ENCODE data around the gene CPED1.
A peak's percentile ranks its signal among the peaks of the same experiment; 100 is the strongest.
"Not testable (repeated sequence)": the region's sequence is repeated elsewhere in the genome, so short reads cannot be mapped to it uniquely, and the experiment has no call there.

Gene CPED1

GRCh38 chr7:121073463-121074099 lies 85.1 kb downstream of the CPED1 start:
- DNase-seq = no peak

DNA sequence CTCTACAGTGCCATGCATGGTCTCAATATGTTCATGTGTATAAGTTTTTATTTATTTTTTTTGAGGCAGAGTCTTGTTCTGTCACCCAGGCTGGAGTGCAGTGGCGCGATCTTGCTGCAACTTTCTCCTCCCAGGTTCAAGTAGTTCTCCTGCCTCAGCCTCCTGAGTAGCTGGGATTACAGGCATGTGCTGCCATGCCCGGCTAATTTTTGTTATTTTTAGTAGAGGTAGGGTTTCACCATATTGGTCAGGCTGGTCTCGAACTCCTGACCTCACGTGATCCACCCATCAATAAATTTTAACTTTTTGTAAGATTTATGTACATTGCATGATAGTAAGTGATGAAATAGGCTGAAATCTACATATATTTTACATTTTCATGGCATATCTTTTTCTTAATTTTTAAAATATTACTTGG lies 86.9 kb downstream of the CPED1 start:
- DNase-seq = not testable (repeated sequence)

- no peak for DNase-seq
These were observed 87.4 kb downstream of the CPED1 start for GRCh38 chr7:121075952-121076349.

GRCh38 chr7:121076350-121077164 lies 88.0 kb downstream of the CPED1 start:
- DNase-seq = no peak

DNA sequence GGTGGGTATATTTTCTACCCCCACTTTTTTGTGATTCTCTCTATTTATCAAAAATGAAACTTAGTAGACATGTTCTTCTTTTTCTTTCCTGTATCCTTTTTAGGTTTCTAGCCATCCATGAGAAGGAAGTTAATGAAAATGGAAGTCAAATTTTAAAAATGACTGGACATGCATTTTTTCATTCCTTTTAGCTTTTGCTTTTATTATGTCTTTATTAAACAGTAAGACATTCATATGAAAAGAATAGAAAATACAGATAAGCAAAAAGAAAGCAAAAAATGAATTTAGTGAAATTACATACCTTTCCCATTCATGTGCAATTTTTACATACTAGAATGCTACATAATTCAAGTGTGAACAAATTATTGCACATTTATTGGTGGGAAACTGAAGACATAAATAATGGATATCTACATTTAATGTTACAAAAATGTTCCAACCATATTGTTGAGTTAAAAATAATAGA lies 88.7 kb downstream of the CPED1 start:
- DNase-seq = no peak

GRCh38 chr7:121078701-121079227 lies 90.3 kb downstream of the CPED1 start:
- no peak for DNase-seq

DNA sequence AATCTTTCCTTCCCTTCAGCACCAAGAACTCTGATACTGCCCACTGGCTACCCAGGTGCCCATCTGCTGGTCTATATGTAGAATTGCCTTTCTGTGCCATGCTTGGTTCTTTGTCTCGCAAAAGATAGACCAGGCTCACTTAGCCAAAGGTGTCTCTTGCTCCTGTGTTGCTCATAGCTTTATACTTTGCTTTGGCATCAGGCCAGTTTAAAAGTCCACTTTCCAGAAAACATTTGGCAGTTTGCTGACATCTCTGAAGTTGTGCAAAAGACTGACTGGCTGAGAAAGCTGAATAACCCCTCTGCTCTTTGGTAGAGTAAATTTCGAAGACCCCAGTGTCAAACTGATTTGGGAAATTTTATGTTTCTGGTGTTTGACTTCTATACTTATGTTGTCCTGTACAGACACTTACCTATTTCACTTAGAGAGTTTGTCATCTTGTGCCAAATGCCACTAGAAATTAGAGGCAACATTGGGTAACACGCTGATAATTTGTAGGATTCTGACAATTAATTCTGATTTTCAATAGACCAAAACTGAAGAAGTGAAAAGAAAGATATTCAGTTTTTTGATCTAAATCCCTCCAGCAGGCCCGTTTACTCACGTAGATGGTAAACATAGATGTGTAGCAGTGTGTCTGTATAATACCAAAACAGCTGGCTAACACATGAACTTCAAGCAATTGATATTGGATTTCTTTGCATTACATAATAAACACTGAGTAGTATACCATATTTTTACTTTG lies 91.1 kb downstream of the CPED1 start:
- no peak for DNase-seq

DNA sequence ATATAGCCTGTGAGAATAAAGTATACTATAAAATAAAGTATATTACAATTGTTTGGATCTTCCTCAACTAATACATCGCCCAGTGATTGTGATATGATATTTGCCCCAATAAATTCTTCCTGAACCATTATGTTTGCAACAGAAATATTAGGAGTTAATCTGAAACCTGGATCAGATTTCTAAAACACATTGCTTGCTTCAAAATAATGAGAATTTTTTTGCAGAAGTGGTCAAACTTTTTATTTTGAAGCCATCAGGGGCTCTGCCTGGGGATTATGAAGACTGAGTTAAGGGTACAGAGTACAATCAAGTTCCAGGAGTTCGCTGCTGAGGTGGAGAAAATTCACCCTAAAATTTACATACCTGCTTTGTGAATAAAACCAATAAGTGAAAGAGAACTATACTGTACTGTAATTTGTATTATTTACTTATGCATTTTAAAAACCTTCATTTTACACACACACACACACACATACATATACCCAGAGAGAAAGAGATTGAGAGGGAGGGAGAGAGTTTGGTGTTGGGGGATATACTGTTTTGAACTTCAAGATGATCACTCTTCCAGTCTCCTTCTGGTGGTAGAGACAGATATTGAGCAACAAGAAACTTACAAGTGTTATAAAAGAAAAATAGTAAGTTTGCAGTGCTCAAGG lies 91.9 kb downstream of the CPED1 start:
- no peak for DNase-seq

GRCh38 chr7:121080913-121081326 lies 92.4 kb downstream of the CPED1 start:
- DNase-seq = no peak

GRCh38 chr7:121081327-121081936 lies 92.9 kb downstream of the CPED1 start:
- peak; percentile 76 to 94 for DNase-seq

GRCh38 chr7:121082400-121083101 lies 94.0 kb downstream of the CPED1 start:
- no peak for DNase-seq

DNA sequence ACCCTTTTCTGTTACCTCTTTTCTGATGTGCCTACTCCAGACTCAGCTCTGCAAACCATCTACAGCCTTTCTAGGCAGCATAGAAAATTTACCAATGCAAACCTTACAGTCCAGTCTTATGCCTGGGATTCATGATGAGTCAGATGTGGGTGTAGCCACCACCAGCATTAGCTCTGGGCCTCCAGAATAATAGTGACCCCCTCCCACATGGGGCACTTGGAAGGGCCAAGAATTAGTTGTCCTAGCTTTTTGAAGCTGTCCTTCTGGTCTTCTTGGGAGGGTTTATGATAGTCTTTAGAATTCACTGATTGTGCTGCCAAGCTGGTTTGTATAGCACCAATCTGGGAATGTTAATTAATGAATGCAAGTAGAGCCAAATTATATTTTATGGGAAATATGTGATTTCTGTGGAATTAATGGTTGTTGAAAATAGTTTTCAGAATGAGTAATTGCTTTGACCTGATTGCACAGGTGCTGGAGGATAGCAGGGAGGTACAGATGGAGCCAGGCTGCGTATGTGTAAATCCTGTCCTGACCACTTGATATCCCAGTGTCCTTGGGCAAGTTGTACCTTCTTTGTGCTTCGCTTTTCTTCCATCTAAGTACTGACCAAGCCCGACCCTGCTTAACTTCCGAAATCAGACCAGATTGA lies 94.8 kb downstream of the CPED1 start:
- peak in 1 of 2 donors; percentile 41 for DNase-seq

DNA sequence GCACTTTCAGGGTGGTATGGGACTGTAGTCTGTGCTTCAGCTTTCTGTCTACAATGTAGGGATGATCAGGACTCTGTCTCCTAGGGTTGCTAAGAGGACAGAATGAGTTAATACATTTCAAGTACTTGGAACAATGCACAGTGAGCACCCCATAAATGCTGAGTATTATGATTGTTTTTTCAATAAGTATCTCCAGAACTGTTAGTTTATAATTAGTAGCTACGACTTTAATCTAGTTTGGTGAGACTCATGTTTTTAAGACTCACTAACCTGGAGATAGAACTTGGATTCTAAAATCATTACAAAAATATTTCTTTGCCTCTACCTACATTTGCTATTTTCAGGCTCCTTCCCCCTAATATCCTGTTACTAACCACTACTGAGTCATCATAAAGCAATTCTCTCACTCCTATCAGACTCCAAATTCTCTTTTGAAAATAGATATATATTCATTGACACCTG lies 95.3 kb downstream of the CPED1 start:
- DNase-seq = no peak

- DNase-seq = no peak
These were observed 95.7 kb downstream of the CPED1 start for GRCh38 chr7:121084256-121084655.

DNA sequence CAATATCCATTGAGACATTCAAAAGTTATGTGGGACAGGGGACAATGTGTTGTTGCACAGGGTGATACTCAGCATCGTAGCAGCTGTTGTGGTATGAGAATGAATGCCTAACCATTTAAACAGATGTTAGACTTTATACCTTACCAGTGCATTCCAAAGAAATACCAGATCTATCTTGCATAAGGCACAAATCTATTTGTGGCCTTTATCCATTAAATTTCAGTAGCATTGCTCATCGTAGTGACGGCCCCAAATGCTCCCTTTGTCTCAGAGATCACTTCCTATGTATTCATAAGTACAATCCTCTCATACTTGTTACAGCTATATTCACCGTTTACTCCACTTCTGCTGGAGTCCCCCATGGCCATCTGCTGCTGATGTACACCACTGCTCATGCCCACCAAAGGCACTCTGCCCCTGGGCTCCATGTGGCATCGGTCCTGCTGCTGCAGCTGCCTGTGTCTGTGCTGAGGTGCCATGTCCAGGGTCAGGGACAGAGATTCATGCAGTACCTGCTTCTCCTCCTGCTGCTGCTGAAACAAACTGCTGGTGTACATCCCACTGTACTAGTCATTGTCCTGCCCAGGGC lies 96.3 kb downstream of the CPED1 start:
- no peak for DNase-seq

DNA sequence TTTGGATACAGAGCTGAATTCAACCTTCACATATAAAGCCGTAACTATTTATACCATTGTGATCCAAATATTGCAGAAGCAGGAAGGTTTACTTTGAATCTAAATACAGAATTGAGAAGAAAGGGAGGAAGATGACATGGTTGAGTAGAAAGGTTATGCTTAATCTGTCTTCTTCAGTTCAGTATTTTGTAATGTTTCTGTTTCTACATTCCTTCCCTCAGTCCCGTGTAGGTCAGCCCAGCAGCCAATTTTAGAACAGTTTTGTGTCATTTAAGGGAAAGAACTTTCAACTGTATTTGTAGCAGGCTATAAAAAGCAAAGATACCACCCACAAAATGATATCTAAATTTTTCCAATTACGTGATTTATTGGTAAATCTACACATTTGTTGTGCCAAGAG lies 97.4 kb downstream of the CPED1 start:
- DNase-seq = no peak

DNA sequence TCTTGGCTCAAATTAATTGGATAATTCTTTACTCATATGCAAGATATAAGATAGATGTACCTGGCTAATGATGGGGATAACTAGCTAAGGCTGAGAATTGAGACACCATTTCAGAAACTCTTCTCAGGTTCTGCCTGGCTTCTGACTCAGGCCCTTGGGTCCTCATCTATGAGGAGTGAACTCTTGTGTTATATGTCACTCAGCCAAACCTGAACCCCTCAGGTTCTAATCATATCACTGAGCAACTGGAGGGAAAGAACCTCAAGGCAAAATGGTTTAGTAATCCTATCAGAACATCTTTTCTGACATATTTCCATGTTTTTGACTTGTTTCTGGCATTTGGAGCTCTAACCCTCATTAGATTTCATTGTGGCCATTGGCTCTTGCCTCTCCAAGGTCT lies 100.4 kb downstream of the CPED1 start:
- DNase-seq = no peak

- DNase-seq = no peak
These were observed 106.3 kb downstream of the CPED1 start for GRCh38 chr7:121094829-121095228.

- no peak for DNase-seq
These were observed 109.1 kb downstream of the CPED1 start for GRCh38 chr7:121097577-121097976.

DNA sequence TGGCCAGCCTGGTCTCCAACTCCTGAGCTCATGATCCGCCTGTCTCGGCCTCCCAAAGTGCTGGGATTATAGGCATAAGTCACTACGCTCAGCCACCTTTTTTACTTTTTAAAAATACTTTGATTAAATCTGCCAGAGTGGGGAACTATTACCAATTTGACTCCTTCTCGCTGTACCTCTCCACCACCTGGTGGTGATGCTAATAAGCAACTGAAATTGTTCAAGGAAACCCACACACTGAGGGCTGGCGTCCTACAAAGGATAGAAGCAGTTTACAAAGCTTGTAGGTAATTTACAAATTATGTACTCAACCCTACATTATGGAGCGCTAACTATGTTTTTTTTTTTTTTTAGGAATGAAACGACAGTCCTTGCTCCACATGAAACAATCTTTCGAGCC lies 111.1 kb downstream of the CPED1 start:
- DNase-seq = no peak
